ENCODE data around the gene EVPL.

Gene EVPL

DNA sequence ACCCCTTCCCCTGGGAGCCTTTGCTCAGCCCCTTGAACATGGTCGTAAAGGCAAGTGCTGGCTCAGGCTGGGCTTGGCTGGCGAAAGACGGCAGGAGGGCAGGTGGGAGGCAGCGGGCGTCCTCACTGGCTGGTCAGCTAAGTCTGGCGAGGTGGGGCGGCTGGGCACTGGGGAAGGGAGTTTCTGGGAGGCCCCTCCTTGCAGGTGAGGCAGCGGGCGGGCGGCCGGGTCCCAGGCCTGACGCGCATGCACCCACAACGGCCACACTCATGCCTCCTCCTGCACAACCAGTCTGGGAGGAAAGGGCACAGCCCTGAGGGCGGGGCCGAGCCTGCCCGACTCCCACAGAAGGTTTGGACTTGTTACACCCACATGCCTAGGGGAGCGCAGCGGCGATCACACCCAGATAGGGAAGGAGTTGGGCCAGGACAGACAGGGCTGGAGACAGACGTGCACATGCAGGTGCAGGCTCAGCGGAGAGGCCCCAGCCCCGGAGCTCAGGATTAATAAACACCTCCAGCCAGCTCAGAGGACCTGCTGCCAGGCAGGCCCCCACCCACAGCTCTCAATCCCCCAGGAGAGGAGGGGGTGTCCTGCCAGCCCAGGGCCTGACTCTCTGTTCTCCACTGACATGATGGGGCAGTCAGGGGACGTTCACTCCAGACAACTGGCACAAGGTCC, at the start of gene EVPL:
TSS of gene EVPL (minus strand) at position 148 of the 681 bp plus-strand sequence. CDS start at position 40, 108 bp downstream.
- DNase-seq (ENCODE audit: low spot score): no peak
- in situ Hi-C loops (cut with MboI; ENCODE audit: low sequenced_read_pairs, unreplicated experiment): no loop called here
- TF ChIP-seq CTCF (IDR thresholded peaks at IDR 0.05; ENCODE audit: borderline replicate concordance, control extremely low read depth, extremely low read depth, insufficient read depth, missing control alignments): no peak

DNA sequence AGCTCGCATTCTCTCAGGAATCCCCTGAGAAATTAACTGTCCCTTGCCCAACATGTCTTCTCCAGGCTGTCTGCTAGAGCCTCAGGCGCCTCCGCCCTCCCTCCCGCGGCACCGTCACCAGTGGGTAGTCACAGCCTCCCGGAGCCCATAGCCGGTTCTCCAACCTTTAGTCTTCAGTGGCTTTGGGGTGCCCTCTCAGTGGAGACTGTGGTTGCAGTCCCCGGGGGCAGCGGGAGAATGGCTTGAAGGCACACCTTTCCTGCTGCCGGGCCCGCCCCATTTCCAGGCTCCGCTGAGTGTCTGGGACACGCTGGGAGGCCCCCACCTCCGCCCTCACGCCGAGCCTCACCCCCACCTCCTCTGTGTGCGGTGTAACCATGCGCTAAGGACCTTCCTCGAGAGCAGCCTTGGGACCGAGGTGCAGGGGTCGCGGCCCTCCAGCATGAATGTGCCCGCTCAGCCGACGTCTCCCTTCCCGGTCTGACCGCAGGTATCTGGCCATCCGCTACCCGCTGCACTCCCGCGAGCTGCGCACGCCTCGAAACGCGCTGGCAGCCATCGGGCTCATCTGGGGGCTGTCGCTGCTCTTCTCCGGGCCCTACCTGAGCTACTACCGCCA, 49.1 kb upstream of the EVPL start:
- DNase-seq (ENCODE audit: low spot score): peak; percentile 38
- in situ Hi-C loops (cut with MboI; ENCODE audit: low sequenced_read_pairs, unreplicated experiment): no loop called here
- TF ChIP-seq CTCF (IDR thresholded peaks at IDR 0.05; ENCODE audit: borderline replicate concordance, control extremely low read depth, extremely low read depth, insufficient read depth, missing control alignments): no peak

DNA sequence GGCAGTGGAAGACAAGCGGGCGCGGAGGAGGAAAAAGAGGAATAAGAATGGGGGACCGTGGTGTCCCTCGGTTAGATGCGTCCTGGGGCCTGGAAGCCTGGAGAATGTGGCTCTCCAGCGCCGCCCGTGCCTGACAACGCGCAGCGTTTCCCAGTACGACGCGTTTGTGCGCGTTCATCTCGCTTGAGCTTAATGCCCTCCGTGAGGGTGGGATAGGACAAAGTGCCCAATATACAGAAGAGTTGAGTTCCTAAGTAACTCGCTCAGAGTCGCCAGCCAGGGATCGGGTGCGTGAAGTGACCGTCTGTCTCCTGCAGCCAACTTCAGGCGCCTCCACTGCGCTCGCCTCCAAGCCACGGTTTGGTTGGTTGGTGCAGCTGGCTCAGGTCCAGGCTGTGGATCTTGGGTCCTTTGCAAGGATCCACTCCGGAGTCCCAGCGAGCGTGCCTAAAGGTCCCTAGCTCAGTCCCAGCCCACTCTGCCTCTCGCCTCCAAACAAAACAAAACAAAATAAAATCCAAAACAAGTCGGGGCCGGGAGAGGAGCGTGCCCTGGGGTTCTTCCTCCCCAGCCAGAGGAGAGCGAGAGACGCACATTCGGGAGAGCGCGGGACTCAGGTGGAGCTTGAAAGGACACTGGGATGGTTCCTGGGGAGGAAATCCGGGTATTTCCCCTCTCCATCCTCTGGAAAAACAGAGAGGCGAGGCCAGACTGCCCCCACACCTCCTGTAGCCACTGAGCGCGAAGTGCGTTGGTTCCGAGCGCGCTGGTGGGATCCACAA, 48.4 kb upstream of the EVPL start:
- in situ Hi-C loops (cut with MboI; ENCODE audit: low sequenced_read_pairs, unreplicated experiment): no loop called here
- TF ChIP-seq CTCF (IDR thresholded peaks at IDR 0.05; ENCODE audit: borderline replicate concordance, control extremely low read depth, extremely low read depth, insufficient read depth, missing control alignments): no peak
- DNase-seq (ENCODE audit: low spot score): peak; percentile 43

DNA sequence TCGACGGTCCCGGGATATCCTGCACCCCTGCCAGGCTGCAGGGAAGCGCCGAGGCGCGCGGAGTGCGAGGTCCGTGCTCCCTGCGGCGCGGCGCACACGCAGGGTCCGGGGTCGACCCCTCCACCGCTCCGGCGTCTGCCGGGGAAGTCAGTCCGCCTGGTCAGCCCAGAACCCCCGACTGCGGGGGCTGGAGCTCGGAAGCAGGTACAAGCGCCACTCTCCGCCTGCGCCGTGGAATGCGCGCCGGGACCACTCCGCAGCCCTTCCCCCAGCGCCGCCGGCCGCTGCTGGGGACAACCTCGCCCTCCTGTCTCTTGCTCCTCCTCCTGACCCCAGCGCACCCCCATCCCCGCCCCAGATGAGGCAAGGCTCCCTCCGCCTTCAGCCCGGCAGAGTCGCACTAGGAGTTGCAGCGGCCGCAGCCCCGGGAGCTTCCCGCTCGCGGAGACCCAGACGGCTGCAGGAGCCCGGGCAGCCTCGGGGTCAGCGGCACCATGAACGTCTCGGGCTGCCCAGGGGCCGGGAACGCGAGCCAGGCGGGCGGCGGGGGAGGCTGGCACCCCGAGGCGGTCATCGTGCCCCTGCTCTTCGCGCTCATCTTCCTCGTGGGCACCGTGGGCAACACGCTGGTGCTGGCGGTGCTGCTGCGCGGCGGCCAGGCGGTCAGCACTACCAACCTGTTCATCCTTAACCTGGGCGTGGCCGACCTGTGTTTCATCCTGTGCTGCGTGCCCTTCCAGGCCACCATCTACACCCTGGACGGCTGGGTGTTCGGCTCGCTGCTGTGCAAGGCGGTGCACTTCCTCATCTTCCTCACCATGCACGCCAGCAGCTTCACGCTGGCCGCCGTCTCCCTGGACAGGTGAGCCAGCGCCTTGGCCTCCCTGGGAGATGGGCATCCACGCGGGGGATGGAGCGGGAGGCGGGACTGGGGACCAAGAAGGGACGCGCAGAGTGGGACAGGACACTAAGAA, 47.6 kb upstream of the EVPL start, which contains the start of gene GALR2:
TSS of gene GALR2 (plus strand) at position 392 of the 974 bp plus-strand sequence. CDS start at position 495, 103 bp downstream.
- DNase-seq (ENCODE audit: low spot score): peak; percentile 36
- in situ Hi-C loops (cut with MboI; ENCODE audit: low sequenced_read_pairs, unreplicated experiment): no loop called here
- TF ChIP-seq CTCF (IDR thresholded peaks at IDR 0.05; ENCODE audit: borderline replicate concordance, control extremely low read depth, extremely low read depth, insufficient read depth, missing control alignments): no peak

DNA sequence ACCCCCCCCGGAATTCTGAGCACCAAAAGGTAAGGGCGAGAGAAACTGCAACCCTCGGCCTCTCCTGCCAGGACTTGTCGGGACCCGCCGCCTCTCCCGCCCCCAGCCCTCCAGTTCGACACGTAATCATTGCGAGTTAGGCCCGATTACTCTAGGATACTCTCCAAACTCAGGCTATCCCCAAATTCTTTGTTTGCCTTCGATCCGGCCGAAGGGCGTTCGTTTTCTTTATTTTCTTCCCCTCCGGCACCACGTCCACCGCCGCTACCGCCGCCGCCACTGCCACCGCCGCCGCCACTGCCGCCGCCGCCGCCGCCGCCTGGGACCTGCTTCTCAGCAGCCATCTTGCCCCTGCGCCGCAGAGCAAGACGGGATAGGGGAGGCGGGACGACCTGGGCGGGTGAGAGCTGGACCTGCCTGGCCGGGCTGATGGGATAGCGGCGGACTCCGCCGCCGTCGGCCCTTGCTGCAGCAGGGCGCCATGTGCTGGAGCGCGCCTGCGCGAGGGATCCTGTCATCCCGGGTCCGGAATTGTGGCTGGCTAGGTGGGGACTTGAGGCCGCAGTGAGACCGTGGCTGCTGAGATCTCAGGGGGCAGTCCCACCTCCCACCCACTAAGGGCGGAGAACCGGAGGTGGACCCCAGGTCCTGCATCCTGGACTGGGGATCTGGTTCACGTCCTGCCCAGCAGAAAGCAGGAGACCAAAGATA, 45.2 kb upstream of the EVPL start, which contains the start of gene SRP68:
TSS of gene SRP68 (minus strand) at position 370 of the 711 bp plus-strand sequence. CDS start at position 344, 26 bp downstream.
- peak; percentile 96 for DNase-seq (ENCODE audit: low spot score)
- no peak for TF ChIP-seq CTCF (IDR thresholded peaks at IDR 0.05; ENCODE audit: borderline replicate concordance, control extremely low read depth, extremely low read depth, insufficient read depth, missing control alignments)
- in situ Hi-C loops (cut with MboI; ENCODE audit: low sequenced_read_pairs, unreplicated experiment): no loop called here

Measured in GM13976 (cell line).